ENCODE results near the gene CUBN.

DNA sequence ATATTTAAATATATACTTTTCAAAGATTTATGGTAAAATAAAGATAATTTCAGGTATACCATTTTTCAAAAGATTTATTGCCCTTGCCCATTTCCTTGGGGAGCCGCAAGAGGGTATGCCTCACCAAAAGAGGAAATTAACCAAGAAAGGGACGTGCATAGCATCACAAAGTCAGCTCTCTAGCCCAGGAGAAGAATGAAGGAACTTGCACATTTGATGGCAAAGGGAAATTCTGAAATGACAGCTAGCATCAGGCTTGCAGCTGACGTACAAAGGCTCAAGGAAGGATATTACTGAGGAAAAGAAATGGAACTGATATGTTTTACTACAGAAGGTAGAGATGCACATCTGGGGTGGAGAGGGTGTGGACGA lies 218.8 kb downstream of the CUBN start:
- TF ChIP-seq BACH1 (IDR thresholded peaks at IDR 0.05; ENCODE audit: borderline replicate concordance) (no peak), SIN3A (IDR thresholded peaks at IDR 0.05; ENCODE audit: low read depth, low read length) (no peak), GABPA (IDR thresholded peaks at IDR 0.05; ENCODE audit: low read depth) (no peak)
- TF ChIP-seq, protein P1, sequence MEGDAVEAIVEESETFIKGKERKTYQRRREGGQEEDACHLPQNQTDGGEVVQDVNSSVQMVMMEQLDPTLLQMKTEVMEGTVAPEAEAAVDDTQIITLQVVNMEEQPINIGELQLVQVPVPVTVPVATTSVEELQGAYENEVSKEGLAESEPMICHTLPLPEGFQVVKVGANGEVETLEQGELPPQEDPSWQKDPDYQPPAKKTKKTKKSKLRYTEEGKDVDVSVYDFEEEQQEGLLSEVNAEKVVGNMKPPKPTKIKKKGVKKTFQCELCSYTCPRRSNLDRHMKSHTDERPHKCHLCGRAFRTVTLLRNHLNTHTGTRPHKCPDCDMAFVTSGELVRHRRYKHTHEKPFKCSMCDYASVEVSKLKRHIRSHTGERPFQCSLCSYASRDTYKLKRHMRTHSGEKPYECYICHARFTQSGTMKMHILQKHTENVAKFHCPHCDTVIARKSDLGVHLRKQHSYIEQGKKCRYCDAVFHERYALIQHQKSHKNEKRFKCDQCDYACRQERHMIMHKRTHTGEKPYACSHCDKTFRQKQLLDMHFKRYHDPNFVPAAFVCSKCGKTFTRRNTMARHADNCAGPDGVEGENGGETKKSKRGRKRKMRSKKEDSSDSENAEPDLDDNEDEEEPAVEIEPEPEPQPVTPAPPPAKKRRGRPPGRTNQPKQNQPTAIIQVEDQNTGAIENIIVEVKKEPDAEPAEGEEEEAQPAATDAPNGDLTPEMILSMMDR (IDR thresholded peaks at IDR 0.05 in 2 of 3, conservative IDR thresholded peaks at IDR 0.05 in 1 of 3; ENCODE audit: control insufficient read depth in 2 of 3, extremely low read depth in 1 of 3, insufficient read depth in 1 of 3, low read depth in 3 of 3, low read length in 3 of 3), result no peak
- TF ChIP-seq, protein P2, sequence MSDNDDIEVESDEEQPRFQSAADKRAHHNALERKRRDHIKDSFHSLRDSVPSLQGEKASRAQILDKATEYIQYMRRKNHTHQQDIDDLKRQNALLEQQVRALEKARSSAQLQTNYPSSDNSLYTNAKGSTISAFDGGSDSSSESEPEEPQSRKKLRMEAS (IDR thresholded peaks at IDR 0.05; ENCODE audit: low read depth, low read length), result no peak

Data from GM12878 (cell line).